ENCODE measurements around the gene GPR132. TPM values are rescaled to one million over a fixed set of nuclear protein-coding genes. Genes with fewer than 3 reads are reported as not detected.

GPR132 gene
- total RNA-seq, 1 donor from 2014 or later, result 2.2 TPM

DNA sequence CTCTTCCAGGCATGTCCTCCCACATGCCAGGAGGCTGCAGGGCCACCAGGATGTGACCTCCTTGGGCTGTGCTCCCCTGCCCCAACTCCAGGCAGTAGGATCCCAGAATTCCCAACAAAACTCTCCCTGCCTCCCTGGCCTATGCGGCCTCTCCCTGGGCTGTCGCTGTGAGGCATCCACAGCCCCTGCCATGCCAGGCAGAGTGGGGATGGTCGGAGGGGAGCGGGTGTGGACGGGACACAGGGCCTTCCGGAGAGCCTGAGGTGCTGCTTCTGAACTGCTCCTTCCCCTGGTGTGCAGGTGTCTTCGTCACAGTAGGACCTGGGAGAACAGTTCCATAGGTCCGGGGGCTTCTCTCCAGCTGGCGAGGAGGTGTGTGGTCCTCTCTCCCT, 18.3 kb downstream of the GPR132 start:
- Histone ChIP-seq H3K9me3 (ENCODE audit: insufficient read depth, low read depth, low read length) (no peaks in the 10 kb centered on the region), H3K4me2 (ENCODE audit: low read length) (no peak overlapping the region), H3K27ac (ENCODE audit: low read depth, low read length) (no peak overlapping the region), H4K20me1 (ENCODE audit: insufficient read depth, low read length) (peaks cover 62% of the 10 kb centered on the region), H3K27me3 (ENCODE audit: insufficient read depth, low read length) (no peaks in the 10 kb centered on the region), H2AFZ (ENCODE audit: low read depth, low read length) (no peak overlapping the region), H3K9ac (ENCODE audit: low read length) (no peak overlapping the region), H3K36me3 (ENCODE audit: insufficient read depth, low read length) (no peaks in the 10 kb centered on the region), H3K4me3 (ENCODE audit: insufficient read depth, low read depth, low read length) (no peak overlapping the region), H3K4me1 (ENCODE audit: insufficient read depth, low read length) (no peaks in the 10 kb centered on the region), H3K79me2 (ENCODE audit: insufficient read depth, low read length) (peaks cover 20% of the 10 kb centered on the region)
- Mint-ChIP-seq H3K4me3 (ENCODE audit: unreplicated experiment) (no peak overlapping the region), H3K9me3 (ENCODE audit: unreplicated experiment) (peaks cover 4% of the 10 kb centered on the region), H3K4me1 (ENCODE audit: low read depth, unreplicated experiment) (no peaks in the 10 kb centered on the region), H3K27me3 (ENCODE audit: low read depth, unreplicated experiment) (peaks cover 30% of the 10 kb centered on the region), H3K27ac (ENCODE audit: unreplicated experiment) (no peak overlapping the region), H3K36me3 (ENCODE audit: low read depth, unreplicated experiment) (peaks cover 9% of the 10 kb centered on the region)
- no peak for TF ChIP-seq EZH2 (IDR thresholded peaks at IDR 0.05; ENCODE audit: insufficient read depth, low read length)
- TF ChIP-seq, protein P1, sequence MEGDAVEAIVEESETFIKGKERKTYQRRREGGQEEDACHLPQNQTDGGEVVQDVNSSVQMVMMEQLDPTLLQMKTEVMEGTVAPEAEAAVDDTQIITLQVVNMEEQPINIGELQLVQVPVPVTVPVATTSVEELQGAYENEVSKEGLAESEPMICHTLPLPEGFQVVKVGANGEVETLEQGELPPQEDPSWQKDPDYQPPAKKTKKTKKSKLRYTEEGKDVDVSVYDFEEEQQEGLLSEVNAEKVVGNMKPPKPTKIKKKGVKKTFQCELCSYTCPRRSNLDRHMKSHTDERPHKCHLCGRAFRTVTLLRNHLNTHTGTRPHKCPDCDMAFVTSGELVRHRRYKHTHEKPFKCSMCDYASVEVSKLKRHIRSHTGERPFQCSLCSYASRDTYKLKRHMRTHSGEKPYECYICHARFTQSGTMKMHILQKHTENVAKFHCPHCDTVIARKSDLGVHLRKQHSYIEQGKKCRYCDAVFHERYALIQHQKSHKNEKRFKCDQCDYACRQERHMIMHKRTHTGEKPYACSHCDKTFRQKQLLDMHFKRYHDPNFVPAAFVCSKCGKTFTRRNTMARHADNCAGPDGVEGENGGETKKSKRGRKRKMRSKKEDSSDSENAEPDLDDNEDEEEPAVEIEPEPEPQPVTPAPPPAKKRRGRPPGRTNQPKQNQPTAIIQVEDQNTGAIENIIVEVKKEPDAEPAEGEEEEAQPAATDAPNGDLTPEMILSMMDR (IDR thresholded peaks at IDR 0.05; ENCODE audit: insufficient read depth, low read depth, low read length), result no peak
- no peak for FAIRE-seq
- no peak for DNase-seq (ENCODE audit: low read depth)

DNA sequence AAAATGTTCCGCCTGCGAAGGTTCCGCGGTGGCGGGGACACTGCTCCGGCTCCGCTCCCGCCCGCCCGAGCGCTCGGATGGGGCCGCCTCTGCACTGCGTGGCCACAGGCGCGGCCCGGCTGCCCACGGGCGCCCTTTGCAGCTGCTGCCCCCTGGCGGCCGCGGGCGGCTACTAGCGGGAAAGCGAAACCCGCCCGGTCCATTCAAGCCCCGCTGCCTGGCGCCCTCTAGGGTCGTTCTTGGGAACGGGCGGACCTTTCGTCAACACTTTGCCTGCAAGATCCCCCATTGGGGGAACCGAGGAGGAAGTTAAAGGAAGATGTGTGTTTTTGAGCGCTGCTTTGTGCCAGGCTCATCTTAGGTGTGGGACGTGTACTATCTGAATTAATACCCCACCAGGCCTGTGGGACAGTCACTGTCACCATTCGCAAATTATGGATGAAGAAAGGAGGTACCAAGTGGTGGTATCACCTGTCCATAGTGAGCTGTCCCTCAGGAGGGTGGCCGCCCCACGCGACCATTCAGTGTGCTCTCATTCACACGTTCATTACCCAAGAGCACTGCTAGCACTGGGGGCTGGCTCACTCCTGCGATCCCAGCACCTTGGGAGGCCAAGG, 19.4 kb downstream of the GPR132 start:
- no peak overlapping the region for H3K27ac Mint-ChIP-seq (ENCODE audit: unreplicated experiment)
- Histone ChIP-seq H4K20me1 (ENCODE audit: insufficient read depth, low read length) (peaks cover 58% of the 10 kb centered on the region), H3K9me3 (ENCODE audit: insufficient read depth, low read depth, low read length) (no peaks in the 10 kb centered on the region), H3K4me1 (ENCODE audit: insufficient read depth, low read length) (no peaks in the 10 kb centered on the region), H2AFZ (ENCODE audit: low read depth, low read length) (no peak overlapping the region), H3K79me2 (ENCODE audit: insufficient read depth, low read length) (peaks cover 24% of the 10 kb centered on the region), H3K27me3 (ENCODE audit: insufficient read depth, low read length) (no peaks in the 10 kb centered on the region), H3K9ac (ENCODE audit: low read length) (no peak overlapping the region), H3K27ac (ENCODE audit: low read depth, low read length) (no peak overlapping the region), H3K4me2 (ENCODE audit: low read length) (peak overlapping the region; percentile 53), H3K36me3 (ENCODE audit: insufficient read depth, low read length) (no peaks in the 10 kb centered on the region), H3K4me3 (ENCODE audit: insufficient read depth, low read depth, low read length) (no peak overlapping the region)
- peaks cover 30% of the 10 kb centered on the region for H3K27me3 Mint-ChIP-seq (ENCODE audit: low read depth, unreplicated experiment)
- no peak overlapping the region for H3K4me3 Mint-ChIP-seq (ENCODE audit: unreplicated experiment)
- TF ChIP-seq, protein P1 (IDR thresholded peaks at IDR 0.05; ENCODE audit: insufficient read depth, low read depth, low read length), result peak; percentile 94
- no peak for TF ChIP-seq EZH2 (IDR thresholded peaks at IDR 0.05; ENCODE audit: insufficient read depth, low read length)
- FAIRE-seq (no peak), DNase-seq (ENCODE audit: low read depth) (no peak)
- H3K9me3 Mint-ChIP-seq (ENCODE audit: unreplicated experiment), result no peaks in the 10 kb centered on the region
- H3K36me3 Mint-ChIP-seq (ENCODE audit: low read depth, unreplicated experiment), result peaks cover 2% of the 10 kb centered on the region
- H3K4me1 Mint-ChIP-seq (ENCODE audit: low read depth, unreplicated experiment), result no peaks in the 10 kb centered on the region

GRCh38 chr14:105043641-105044040, 21.6 kb downstream of the GPR132 start:
- TF ChIP-seq, protein P1 (IDR thresholded peaks at IDR 0.05; ENCODE audit: insufficient read depth, low read depth, low read length), result no peak
- no peak for TF ChIP-seq EZH2 (IDR thresholded peaks at IDR 0.05; ENCODE audit: insufficient read depth, low read length)
- no peak overlapping the region for H3K27ac Mint-ChIP-seq (ENCODE audit: unreplicated experiment)
- no peaks in the 10 kb centered on the region for H3K4me1 ChIP-seq (ENCODE audit: insufficient read depth, low read length)
- no peak overlapping the region for H3K4me3 Mint-ChIP-seq (ENCODE audit: unreplicated experiment)
- H3K36me3 Mint-ChIP-seq (ENCODE audit: low read depth, unreplicated experiment), result peaks cover 2% of the 10 kb centered on the region
- H3K4me3 ChIP-seq (ENCODE audit: insufficient read depth, low read depth, low read length), result no peak overlapping the region
- no peaks in the 10 kb centered on the region for H3K4me1 Mint-ChIP-seq (ENCODE audit: low read depth, unreplicated experiment)
- no peak overlapping the region for H2AFZ ChIP-seq (ENCODE audit: low read depth, low read length)
- peaks cover 57% of the 10 kb centered on the region for H4K20me1 ChIP-seq (ENCODE audit: insufficient read depth, low read length)
- peaks cover 27% of the 10 kb centered on the region for H3K27me3 Mint-ChIP-seq (ENCODE audit: low read depth, unreplicated experiment)
- peaks cover 29% of the 10 kb centered on the region for H3K79me2 ChIP-seq (ENCODE audit: insufficient read depth, low read length)
- no peak overlapping the region for H3K27ac ChIP-seq (ENCODE audit: low read depth, low read length)
- H3K4me2 ChIP-seq (ENCODE audit: low read length), result no peak overlapping the region
- no peak overlapping the region for H3K9ac ChIP-seq (ENCODE audit: low read length)
- no peaks in the 10 kb centered on the region for H3K27me3 ChIP-seq (ENCODE audit: insufficient read depth, low read length)
- DNase-seq (ENCODE audit: low read depth) (no peak), FAIRE-seq (no peak)
- H3K36me3 ChIP-seq (ENCODE audit: insufficient read depth, low read length), result no peaks in the 10 kb centered on the region
- H3K9me3 ChIP-seq (ENCODE audit: insufficient read depth, low read depth, low read length), result no peaks in the 10 kb centered on the region
- H3K9me3 Mint-ChIP-seq (ENCODE audit: unreplicated experiment), result no peaks in the 10 kb centered on the region
